Omental fat pad (tissue), 4 donors: ENCODE data around the gene PRKAB2. TPM values are rescaled to one million over a fixed set of nuclear protein-coding genes. Genes with fewer than 3 reads are reported as not detected.

ENCODE experiments used
- ATAC-seq: fragments of 150-250 bp; one replicate; pipeline ENCODE4 v1.9.1; 2016; ENCODE audit warnings: mild to moderate bottlenecking, moderate library complexity; ENCODE audit not compliant: low FRiP score
- DNase-seq: peaks from one replicate; pipeline ENCODE4 v3.0.0-alpha.2; 2019; ENCODE audit warnings: low spot score
- CTCF ChIP-seq, 3 donors: fragments of 450-650 bp; IDR thresholded peaks; one replicate each; pipeline ENCODE4 v1.5.1; 2016 to 2017; ENCODE audit warnings: antibody characterized with exemption in 3 of 3, mild to moderate bottlenecking in 3 of 3, moderate library complexity in 2 of 3
- total RNA-seq, 4 donors: library from RNA; depleted of rRNA; stranded (reverse); fragments of >200 nt; gene quantifications; one replicate each; pipeline ENCODE4 v1.1.0, GENCODE V29; 2016

PRKAB2 gene
- total RNA-seq, 4 donors from 2014 or later = 4.4 to 14.0 (median 9.1) TPM

- no peak for TF ChIP-seq CTCF (IDR thresholded peaks at IDR 0.05)
- ATAC-seq (no peak), DNase-seq (no peak)
Observed at GRCh38 chr1:147214325-147214724, 42.1 kb upstream of the PRKAB2 start.

GRCh38 chr1:147213271-147213670 is 41.0 kb upstream of the PRKAB2 start:
- no peak for ATAC-seq
- no peak for TF ChIP-seq CTCF (IDR thresholded peaks at IDR 0.05)
- DNase-seq = no peak

- no peak for TF ChIP-seq CTCF (IDR thresholded peaks at IDR 0.05)
- DNase-seq (no peak), ATAC-seq (no peak)
Observed at GRCh38 chr1:147211577-147211976, 39.3 kb upstream of the PRKAB2 start.

GRCh38 chr1:147210987-147211386 is 38.7 kb upstream of the PRKAB2 start:
- no peak for ATAC-seq
- DNase-seq = no peak
- no peak for TF ChIP-seq CTCF (IDR thresholded peaks at IDR 0.05)

GRCh38 chr1:147209825-147210821 is 37.9 kb upstream of the PRKAB2 start:
- ATAC-seq (no peak), DNase-seq (no peak)
- TF ChIP-seq CTCF (IDR thresholded peaks at IDR 0.05) = no peak

- no peak for DNase-seq
- no peak for TF ChIP-seq CTCF (IDR thresholded peaks at IDR 0.05)
- ATAC-seq = no peak
Observed at GRCh38 chr1:147208619-147209018, 36.3 kb upstream of the PRKAB2 start.

GRCh38 chr1:147207192-147207591 is 34.9 kb upstream of the PRKAB2 start:
- ATAC-seq (no peak), DNase-seq (no peak)
- no peak for TF ChIP-seq CTCF (IDR thresholded peaks at IDR 0.05)
